ENCODE data around the gene RNF121. TPM values are rescaled to one million over a fixed set of nuclear protein-coding genes. Genes with fewer than 3 reads are reported as not detected.

RNF121 gene
- total and polyA plus RNA-seq, 2 of the 13 experiments (the other 11 are each of a cell fraction or from before 2014, with no cell fraction given): 28.6 to 44.3 TPM

DNA sequence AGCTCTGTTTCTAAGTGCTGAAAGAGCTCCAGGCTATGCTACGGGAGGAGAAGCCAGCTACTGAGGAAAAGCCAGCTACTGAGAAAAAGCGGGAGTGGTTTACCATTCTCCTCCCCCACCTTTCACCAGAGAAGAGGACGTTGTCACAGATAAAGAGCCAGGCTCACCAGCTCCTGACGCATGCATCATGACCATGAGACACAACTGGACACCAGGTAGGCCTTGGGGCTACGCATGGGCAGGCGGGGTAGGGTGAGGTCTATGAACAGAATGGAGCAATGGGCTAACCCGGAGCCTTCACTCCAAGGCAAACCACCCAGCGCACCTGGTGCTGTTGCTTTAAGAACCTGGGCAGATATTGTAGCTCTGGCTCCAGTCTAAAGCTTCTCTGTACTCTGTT, 71.0 kb downstream of the RNF121 start:
- H3K36me3 ChIP-seq (replicated peaks in 1 of 2; ENCODE audit: control insufficient read depth in 1 of 2, insufficient read depth in 2 of 2, low read length in 2 of 2): peaks cover 23 to 64% of the 10 kb centered on the region in 2 experiments
- no peaks in the 10 kb centered on the region for H3K9me3 ChIP-seq (ENCODE audit: low read length)
- no peak overlapping the region for H3K4me3 ChIP-seq (replicated peaks in 1 of 3; ENCODE audit: insufficient read depth in 1 of 3, low read depth in 2 of 3, low read length in 3 of 3)
- H3K9ac ChIP-seq (ENCODE audit: insufficient read depth, low read depth, low read length): no peak overlapping the region
- ChIA-PET CTCF (ENCODE audit: low intra/inter-chr PET ratio, low total read pairs) (no interaction called here), POLR2A (no interaction called here)
- H2AFZ ChIP-seq (ENCODE audit: low read length): no peak overlapping the region
- intact Hi-C loops (cut with micrococcal nuclease; ENCODE audit: unreplicated experiment) (no loop called here), in situ Hi-C loops (cut with HindIII; ENCODE audit: extremely low pct_ligation_motif_present, low pct_unique_long_range_greater_than_20kb) (no loop called here)
- no peaks in the 10 kb centered on the region for H3K79me2 ChIP-seq (ENCODE audit: insufficient read depth, low read length)
- DNase-seq (ENCODE audit: low spot score): no peak
- no TSS peak for BruUV-seq (replicated peaks)
- no peak for ATAC-seq
- TF ChIP-seq ZNF777 (CRISPR knock-in tag; IDR thresholded peaks at IDR 0.05): no peak
- TF ChIP-seq TEAD2 (CRISPR knock-in tag; IDR thresholded peaks at IDR 0.05): no peak
- no peak for TF ChIP-seq HOXA3 (CRISPR knock-in tag; IDR thresholded peaks at IDR 0.05)
- no peak for TF ChIP-seq KDM3A (CRISPR knock-in tag; IDR thresholded peaks at IDR 0.05; ENCODE audit: low read depth)
- no peak for TF ChIP-seq RAD21 (CRISPR knock-in tag; IDR thresholded peaks at IDR 0.05)
- TF ChIP-seq KLF11 (CRISPR knock-in tag; IDR thresholded peaks at IDR 0.05): no peak
- no peak for TF ChIP-seq ZNF792 (CRISPR knock-in tag; IDR thresholded peaks at IDR 0.05)
- no peak for TF ChIP-seq FOXO1 (CRISPR knock-in tag; IDR thresholded peaks at IDR 0.05)
- no peak for TF ChIP-seq ZNF256 (CRISPR knock-in tag; conservative IDR thresholded peaks at IDR 0.05)
- no peak for TF ChIP-seq ZNF589 (CRISPR knock-in tag; conservative IDR thresholded peaks at IDR 0.05)
- TF ChIP-seq ZNF282 (IDR thresholded peaks at IDR 0.05; ENCODE audit: partially characterized antibody): no peak
- TF ChIP-seq NR1H2 (CRISPR knock-in tag; IDR thresholded peaks at IDR 0.05; ENCODE audit: borderline replicate concordance, low read depth): no peak
- TF ChIP-seq KDM1A (CRISPR knock-in tag; IDR thresholded peaks at IDR 0.05): no peak
- no peak for TF ChIP-seq ZNF629 (CRISPR knock-in tag; conservative IDR thresholded peaks at IDR 0.05)
- no peak for TF ChIP-seq MLXIP (CRISPR knock-in tag; IDR thresholded peaks at IDR 0.05; ENCODE audit: borderline replicate concordance)
- no peak for TF ChIP-seq SMAD3 (CRISPR knock-in tag; IDR thresholded peaks at IDR 0.05)
- no peaks in the 10 kb centered on the region for H4K20me1 ChIP-seq (ENCODE audit: insufficient read depth, low read length)
- H3K4me2 ChIP-seq (ENCODE audit: low read depth, low read length): no peak overlapping the region
- FAIRE-seq: no peak
- H3K4me1 ChIP-seq (ENCODE audit: insufficient read depth, low read length): no peaks in the 10 kb centered on the region
- 93% methylated on average over 7 of the region's 8 CpGs for WGBS (ENCODE audit: low lambda C conversion rate)
- H3K27me3 ChIP-seq (ENCODE audit: control insufficient read depth in 1 of 2, insufficient read depth in 2 of 2, low read length in 2 of 2): no peaks in the 10 kb centered on the region
- no peak overlapping the region for H3K27ac ChIP-seq (ENCODE audit: extremely low read length, insufficient read depth, low read length)

Data from HepG2 (cell line).